Gastroesophageal sphincter (tissue), 4 donors: ENCODE measurements around the gene POFUT2. TPM values are rescaled to one million over a fixed set of nuclear protein-coding genes. Genes with fewer than 3 reads are reported as not detected.

Experiments used
- ATAC-seq: fragments of 150-250 bp; one replicate; pipeline ENCODE4 v1.9.1; 2016; ENCODE audit warnings: mild to moderate bottlenecking, moderate library complexity
- H3K27ac ChIP-seq, 4 donors: fragments of 200-600 bp; sonication (generic) in 3 of 4; 1 replicate in 3 of 4; 2 replicates in 1 of 4; pipeline ENCODE4 v1.5.1; 2016 to 2019
- H3K27me3 ChIP-seq: fragments of 200-600 bp; sonication (generic); one replicate; pipeline ENCODE4 v1.5.1; 2019
- H3K36me3 ChIP-seq, 2 donors: fragments of 200-600 bp; sonication (generic); one replicate each; pipeline ENCODE4 v1.5.1; 2019; ENCODE audit warnings: control low read depth in 1 of 2
- H3K4me1 ChIP-seq, 3 donors: fragments of 200-600 bp; sonication (generic); 1 replicate in 2 of 3; 2 replicates in 1 of 3; pipeline ENCODE4 v1.5.1; 2016 to 2019; ENCODE audit warnings: control low read depth in 2 of 3
- H3K4me3 ChIP-seq, 2 donors: fragments of 200-600 bp; sonication (generic); one replicate each; pipeline ENCODE4 v1.5.1; 2019; ENCODE audit warnings: mild to moderate bottlenecking in 1 of 2, moderate library complexity in 1 of 2
- H3K9me3 ChIP-seq, 3 donors: fragments of 200-600 bp; sonication (generic); one replicate each; pipeline ENCODE4 v1.5.1; 2017 to 2019; ENCODE audit warnings: control low read depth in 2 of 3
- EP300 ChIP-seq: sonication (generic); formaldehyde crosslinking; IDR thresholded peaks from one replicate; pipeline ENCODE4 v1.6.1; 2017; ENCODE audit warnings: antibody characterized with exemption, mild to moderate bottlenecking
- POLR2A ChIP-seq, 2 donors: fragments of 450-650 bp; IDR thresholded peaks; one replicate each; pipeline ENCODE4 v1.6.1; 2017; ENCODE audit warnings: antibody characterized with exemption in 2 of 2, mild to moderate bottlenecking in 2 of 2, moderate library complexity in 1 of 2
- POLR2AphosphoS5 ChIP-seq: sonication (generic); formaldehyde crosslinking; IDR thresholded peaks from one replicate; pipeline ENCODE4 v1.6.1; 2017; ENCODE audit warnings: antibody characterized with exemption
- WGBS, 2 donors: methylation state at CpG; one replicate each; pipeline ENCODE4 v1.1.5; 2018; ENCODE audit warnings: low coverage in 1 of 2; 5-methylcytosine and 5-hydroxymethylcytosine counted together
- total RNA-seq, 4 donors: library from RNA; depleted of rRNA; stranded (reverse); fragments of >200 nt; gene quantifications; one replicate each; pipeline ENCODE4 v1.1.0, GENCODE V29; 2016
- TF ChIP-seq, protein P1 (sequence below), 4 experiments: fragments of 200-600 bp in 2 of 4; fragments of 450-650 bp in 2 of 4; sonication (generic) in 1 of 4; IDR thresholded peaks; one replicate each; pipeline ENCODE4 v1.5.1; 2017 to 2019; ENCODE audit warnings: antibody characterized with exemption in 4 of 4, mild to moderate bottlenecking in 2 of 4, moderate library complexity in 2 of 4

The POFUT2 gene
- total RNA-seq, 4 donors from 2014 or later: 17.6 to 31.1 (median 24.2) TPM

DNA sequence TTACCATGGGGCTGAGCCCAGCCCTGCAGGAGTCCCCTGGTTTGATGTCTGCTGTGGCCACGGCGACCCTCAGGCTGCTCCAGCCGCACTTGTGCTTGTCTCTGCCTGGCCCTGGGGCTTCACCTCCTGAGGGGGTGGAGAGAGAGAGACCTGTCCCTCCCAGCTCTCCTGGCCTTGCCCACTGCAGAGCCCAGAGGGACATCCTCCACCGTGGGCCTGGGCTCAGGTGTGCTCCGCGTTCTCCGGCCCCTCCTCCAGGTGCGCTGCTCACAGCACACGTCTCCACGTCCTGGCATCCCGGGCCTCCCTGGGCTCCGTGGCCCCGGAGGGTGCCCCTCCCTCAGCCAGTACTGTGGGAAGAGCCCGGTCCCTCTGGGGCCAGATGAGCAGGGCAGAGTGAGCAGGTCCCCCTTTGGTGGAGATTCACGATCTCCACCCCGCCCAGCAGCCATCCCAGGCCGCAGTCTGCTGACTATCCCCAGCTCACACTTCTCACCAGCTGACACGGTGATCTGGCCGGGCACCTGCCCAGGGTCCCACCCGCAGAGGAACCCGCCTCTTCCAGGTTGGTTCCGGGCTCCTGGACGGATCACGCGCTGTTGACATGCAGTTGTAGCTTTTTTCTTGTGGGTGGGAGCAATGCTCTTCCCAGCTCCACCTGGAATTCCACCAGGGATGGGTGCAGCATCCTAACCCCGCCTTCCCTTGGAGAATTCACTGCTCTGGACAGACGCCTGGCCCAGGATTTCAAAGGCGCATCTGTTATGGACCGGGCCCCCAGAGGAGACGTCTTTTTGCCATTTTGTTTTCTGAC is 41.8 kb upstream of the POFUT2 start:
- H3K27ac ChIP-seq: peak overlapping the region in 3 of 4 donors; percentile 62 to 76 (median 72)
- no peak overlapping the region for H3K4me3 ChIP-seq
- ATAC-seq: peak; percentile 27
- TF ChIP-seq POLR2A (IDR thresholded peaks at IDR 0.05): no peak
- TF ChIP-seq, protein P1, sequence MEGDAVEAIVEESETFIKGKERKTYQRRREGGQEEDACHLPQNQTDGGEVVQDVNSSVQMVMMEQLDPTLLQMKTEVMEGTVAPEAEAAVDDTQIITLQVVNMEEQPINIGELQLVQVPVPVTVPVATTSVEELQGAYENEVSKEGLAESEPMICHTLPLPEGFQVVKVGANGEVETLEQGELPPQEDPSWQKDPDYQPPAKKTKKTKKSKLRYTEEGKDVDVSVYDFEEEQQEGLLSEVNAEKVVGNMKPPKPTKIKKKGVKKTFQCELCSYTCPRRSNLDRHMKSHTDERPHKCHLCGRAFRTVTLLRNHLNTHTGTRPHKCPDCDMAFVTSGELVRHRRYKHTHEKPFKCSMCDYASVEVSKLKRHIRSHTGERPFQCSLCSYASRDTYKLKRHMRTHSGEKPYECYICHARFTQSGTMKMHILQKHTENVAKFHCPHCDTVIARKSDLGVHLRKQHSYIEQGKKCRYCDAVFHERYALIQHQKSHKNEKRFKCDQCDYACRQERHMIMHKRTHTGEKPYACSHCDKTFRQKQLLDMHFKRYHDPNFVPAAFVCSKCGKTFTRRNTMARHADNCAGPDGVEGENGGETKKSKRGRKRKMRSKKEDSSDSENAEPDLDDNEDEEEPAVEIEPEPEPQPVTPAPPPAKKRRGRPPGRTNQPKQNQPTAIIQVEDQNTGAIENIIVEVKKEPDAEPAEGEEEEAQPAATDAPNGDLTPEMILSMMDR (IDR thresholded peaks at IDR 0.05): no peak
- TF ChIP-seq EP300: no peak
- no peak for TF ChIP-seq POLR2AphosphoS5
- H3K36me3 ChIP-seq: no peaks in the 10 kb centered on the region
- peaks cover 0 to 38% (median 16%) of the 10 kb centered on the region in 3 donors for H3K4me1 ChIP-seq
- H3K27me3 ChIP-seq: no peaks in the 10 kb centered on the region
- H3K9me3 ChIP-seq: no peaks in the 10 kb centered on the region
- WGBS, 2 donors: 49 to 83% methylated on average over 5 to 17 of the region's 30 CpGs

GRCh38 chr21:45328198-45329091 is 40.8 kb upstream of the POFUT2 start:
- H3K36me3 ChIP-seq: no peaks in the 10 kb centered on the region
- TF ChIP-seq EP300 (no peak), POLR2A (IDR thresholded peaks at IDR 0.05) (no peak), POLR2AphosphoS5 (no peak)
- TF ChIP-seq, protein P1 (IDR thresholded peaks at IDR 0.05): no peak
- peaks cover 0 to 45% (median 21%) of the 10 kb centered on the region in 3 donors for H3K4me1 ChIP-seq
- 95% methylated on average over 4 of the region's 43 CpGs; no CpG with 5 or more reads in 1 of the 2 donors for WGBS, 2 donors
- H3K4me3 ChIP-seq: no peak overlapping the region
- H3K27me3 ChIP-seq: no peaks in the 10 kb centered on the region
- no peaks in the 10 kb centered on the region for H3K9me3 ChIP-seq
- H3K27ac ChIP-seq: no peak overlapping the region
- ATAC-seq: no peak

GRCh38 chr21:45327441-45328197 is 39.9 kb upstream of the POFUT2 start:
- Histone ChIP-seq H3K36me3 (no peaks in the 10 kb centered on the region), H3K27ac (no peak overlapping the region), H3K4me3 (no peak overlapping the region), H3K27me3 (no peaks in the 10 kb centered on the region), H3K9me3 (no peaks in the 10 kb centered on the region), H3K4me1 (peaks cover 0 to 53% (median 29%) of the 10 kb centered on the region in 3 donors)
- ATAC-seq: no peak
- TF ChIP-seq EP300: no peak
- TF ChIP-seq, protein P1 (IDR thresholded peaks at IDR 0.05): no peak
- TF ChIP-seq POLR2A (IDR thresholded peaks at IDR 0.05): no peak
- TF ChIP-seq POLR2AphosphoS5: no peak
- WGBS, 2 donors: 73 to 90% methylated on average over 3 to 5 of the region's 23 CpGs

GRCh38 chr21:45326891-45327440 is 39.3 kb upstream of the POFUT2 start:
- no peak overlapping the region for H3K4me3 ChIP-seq
- 88 to 100% methylated on average over 1 of the region's 8 CpGs for WGBS, 2 donors
- ATAC-seq: no peak

More at GRCh38 chr21:45326891-45327440, 39.3 kb upstream of the POFUT2 start:
- Histone ChIP-seq H3K27ac (peak overlapping the region in 1 of 4 donors; percentile 82), H3K27me3 (no peaks in the 10 kb centered on the region), H3K9me3 (no peaks in the 10 kb centered on the region), H3K36me3 (no peaks in the 10 kb centered on the region), H3K4me1 (peaks cover 0 to 60% (median 31%) of the 10 kb centered on the region in 3 donors)
- TF ChIP-seq, protein P1 (IDR thresholded peaks at IDR 0.05): no peak
- no peak for TF ChIP-seq POLR2A (IDR thresholded peaks at IDR 0.05)
- TF ChIP-seq POLR2AphosphoS5: no peak
- no peak for TF ChIP-seq EP300
